Esophagus squamous epithelium (tissue), 4 donors: ENCODE results near the gene PIP5K1B.

Experiments
- CTCF ChIP-seq, 6 experiments: fragments of 450-650 bp in 4 of 6; fragments of 200-600 bp in 2 of 6; sonication (generic) in 2 of 6; IDR thresholded peaks; one replicate each; pipeline ENCODE4 v1.5.1; 2016 to 2019; ENCODE audit warnings: antibody characterized with exemption in 6 of 6, mild to moderate bottlenecking in 4 of 6, moderate library complexity in 4 of 6
- POLR2A ChIP-seq, 4 donors: fragments of 450-650 bp; IDR thresholded peaks; one replicate each; pipeline ENCODE4 v1.6.1; 2017; ENCODE audit warnings: antibody characterized with exemption in 4 of 4, mild to moderate bottlenecking in 4 of 4, moderate library complexity in 3 of 4

GRCh38 chr9:69028754-69029153 is 323.7 kb downstream of the PIP5K1B start:
- TF ChIP-seq POLR2A (IDR thresholded peaks at IDR 0.05) (no peak), CTCF (IDR thresholded peaks at IDR 0.05) (no peak)
